Measurements from ENCODE around the gene ZNF428. TPM values are rescaled to one million over a fixed set of nuclear protein-coding genes. Genes with fewer than 3 reads are reported as not detected.

The ZNF428 gene
- total and polyA plus RNA-seq, 3 experiments from 2014 or later, result 22.0 to 23.8 (median 23.6) TPM

GRCh38 chr19:43633520-43633919 is 14.1 kb upstream of the ZNF428 start:
- H3K4me1 Mint-ChIP-seq, result no peaks in the 10 kb centered on the region
- Histone ChIP-seq H3K36me3 (ENCODE audit: insufficient read depth, low read length) (no peaks in the 10 kb centered on the region), H3K27me3 (ENCODE audit: insufficient read depth, low read length, poor library complexity, severe bottlenecking) (peaks cover 7% of the 10 kb centered on the region), H3K9me3 (ENCODE audit: low read length) (no peaks in the 10 kb centered on the region), H3K27ac (ENCODE audit: low read depth, low read length) (no peak overlapping the region), H3K4me3 (ENCODE audit: low read length) (no peak overlapping the region), H3K4me1 (ENCODE audit: insufficient read depth, low read length) (no peaks in the 10 kb centered on the region)
- H3K4me3 Mint-ChIP-seq, result no peak overlapping the region
- POLR2A ChIA-PET, result interaction anchor here (0.6 kb wide), 2 partner anchors 21 to 72 kb away, joined by 4 to 6 read pairs; no protein-coding TSS in a partner anchor
- no peak for DNase-seq
- no peak overlapping the region for H3K27ac Mint-ChIP-seq
- H3K27me3 Mint-ChIP-seq, result peaks cover 14 to 44% of the 10 kb centered on the region in 2 donors
- CTCF ChIA-PET, result interaction anchor here (1.2 kb wide), 1 partner anchor 79 kb away, joined by 3 read pairs; no protein-coding TSS in a partner anchor
- H3K9me3 Mint-ChIP-seq, result no peaks in the 10 kb centered on the region
- H3K36me3 Mint-ChIP-seq, result no peaks in the 10 kb centered on the region

GRCh38 chr19:43631491-43631890 is 12.1 kb upstream of the ZNF428 start:
- H3K9me3 Mint-ChIP-seq, result no peaks in the 10 kb centered on the region
- H3K4me1 Mint-ChIP-seq, result peaks cover 0 to 4% (median 0%) of the 10 kb centered on the region in 3 donors
- no peaks in the 10 kb centered on the region for H3K36me3 Mint-ChIP-seq
- H3K27me3 Mint-ChIP-seq, result peaks cover 13 to 41% of the 10 kb centered on the region in 2 donors
- Histone ChIP-seq H3K27me3 (ENCODE audit: insufficient read depth, low read length, poor library complexity, severe bottlenecking) (no peaks in the 10 kb centered on the region), H3K9me3 (ENCODE audit: low read length) (no peaks in the 10 kb centered on the region), H3K27ac (ENCODE audit: low read depth, low read length) (no peak overlapping the region), H3K36me3 (ENCODE audit: insufficient read depth, low read length) (no peaks in the 10 kb centered on the region), H3K4me1 (ENCODE audit: insufficient read depth, low read length) (no peaks in the 10 kb centered on the region), H3K4me3 (ENCODE audit: low read length) (no peak overlapping the region)
- no peak overlapping the region for H3K27ac Mint-ChIP-seq
- no peak overlapping the region for H3K4me3 Mint-ChIP-seq
- ChIA-PET POLR2A (no interaction called here), CTCF (no interaction called here)
- DNase-seq, result no peak

- Histone ChIP-seq H3K9me3 (ENCODE audit: low read length) (no peaks in the 10 kb centered on the region), H3K4me1 (ENCODE audit: insufficient read depth, low read length) (peaks cover 9% of the 10 kb centered on the region), H3K27ac (ENCODE audit: low read depth, low read length) (no peak overlapping the region), H3K27me3 (ENCODE audit: insufficient read depth, low read length, poor library complexity, severe bottlenecking) (no peaks in the 10 kb centered on the region), H3K4me3 (ENCODE audit: low read length) (no peak overlapping the region), H3K36me3 (ENCODE audit: insufficient read depth, low read length) (no peaks in the 10 kb centered on the region)
- ChIA-PET POLR2A (interaction anchor here (1.0 kb wide), 1 partner anchor 30 kb away, joined by 3 read pairs; no protein-coding TSS in a partner anchor), CTCF (no interaction called here)
- Mint-ChIP-seq H3K36me3 (no peaks in the 10 kb centered on the region), H3K4me3 (no peak overlapping the region), H3K27ac (no peak overlapping the region), H3K27me3 (peaks cover 12 to 27% of the 10 kb centered on the region in 2 donors), H3K9me3 (no peaks in the 10 kb centered on the region), H3K4me1 (peaks cover 10 to 18% (median 13%) of the 10 kb centered on the region in 3 donors)
- DNase-seq, result no peak
These were observed 9.4 kb upstream of the ZNF428 start for GRCh38 chr19:43628646-43629326.

- POLR2A ChIA-PET, result no interaction called here
- H3K9me3 Mint-ChIP-seq, result no peaks in the 10 kb centered on the region
- CTCF ChIA-PET, result interaction anchor here (1.4 kb wide), 1 partner anchor 32 kb away, joined by 3 read pairs; no protein-coding TSS in a partner anchor
- Histone ChIP-seq H3K9me3 (ENCODE audit: low read length) (no peaks in the 10 kb centered on the region), H3K4me3 (ENCODE audit: low read length) (no peak overlapping the region), H3K27me3 (ENCODE audit: insufficient read depth, low read length, poor library complexity, severe bottlenecking) (no peaks in the 10 kb centered on the region), H3K4me1 (ENCODE audit: insufficient read depth, low read length) (peaks cover 9% of the 10 kb centered on the region), H3K27ac (ENCODE audit: low read depth, low read length) (no peak overlapping the region), H3K36me3 (ENCODE audit: insufficient read depth, low read length) (no peaks in the 10 kb centered on the region)
- H3K27me3 Mint-ChIP-seq, result peaks cover 9 to 15% of the 10 kb centered on the region in 2 donors
- H3K27ac Mint-ChIP-seq, result no peak overlapping the region
- H3K36me3 Mint-ChIP-seq, result no peaks in the 10 kb centered on the region
- H3K4me1 Mint-ChIP-seq, result peaks cover 10 to 18% (median 14%) of the 10 kb centered on the region in 3 donors
- no peak for DNase-seq
- H3K4me3 Mint-ChIP-seq, result no peak overlapping the region
These were observed 7.4 kb upstream of the ZNF428 start for GRCh38 chr19:43626838-43627237.

GRCh38 chr19:43625918-43626579 is 6.6 kb upstream of the ZNF428 start:
- no peaks in the 10 kb centered on the region for H3K9me3 ChIP-seq (ENCODE audit: low read length)
- peaks cover 9 to 14% of the 10 kb centered on the region in 2 donors for H3K27me3 Mint-ChIP-seq
- H3K9me3 Mint-ChIP-seq, result no peaks in the 10 kb centered on the region
- no peak overlapping the region for H3K4me3 ChIP-seq (ENCODE audit: low read length)
- no peak overlapping the region for H3K27ac Mint-ChIP-seq
- peaks cover 9% of the 10 kb centered on the region for H3K4me1 ChIP-seq (ENCODE audit: insufficient read depth, low read length)
- H3K27ac ChIP-seq (ENCODE audit: low read depth, low read length), result no peak overlapping the region
- no peak overlapping the region for H3K4me3 Mint-ChIP-seq
- H3K36me3 Mint-ChIP-seq, result no peaks in the 10 kb centered on the region
- ChIA-PET POLR2A (no interaction called here), CTCF (interaction anchor here (1.4 kb wide), 1 partner anchor 31 kb away, joined by 3 read pairs; no protein-coding TSS in a partner anchor)
- no peaks in the 10 kb centered on the region for H3K27me3 ChIP-seq (ENCODE audit: insufficient read depth, low read length, poor library complexity, severe bottlenecking)
- peaks cover 13 to 21% (median 14%) of the 10 kb centered on the region in 3 donors for H3K4me1 Mint-ChIP-seq
- DNase-seq, result no peak
- H3K36me3 ChIP-seq (ENCODE audit: insufficient read depth, low read length), result no peaks in the 10 kb centered on the region

DNA sequence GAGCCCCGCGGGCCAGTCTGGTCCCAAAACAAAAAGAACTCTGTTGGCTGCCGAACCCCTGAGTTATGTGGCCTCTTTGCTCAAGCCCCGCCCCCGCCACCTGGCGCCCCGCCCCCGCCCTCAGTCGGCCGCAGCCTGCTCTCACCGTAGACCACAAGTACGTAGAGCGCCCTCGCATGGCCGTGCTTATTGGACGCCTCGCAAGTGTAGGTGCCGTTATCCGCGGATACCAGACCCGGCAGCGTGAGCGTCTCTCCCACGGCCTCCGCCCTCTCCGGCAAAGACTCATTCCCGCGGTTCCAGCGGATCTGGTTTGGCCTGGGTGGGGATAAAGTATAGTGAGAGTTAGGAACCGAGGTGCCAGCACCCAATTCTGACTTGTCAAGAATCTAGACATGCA is 5.5 kb upstream of the ZNF428 start:
- H3K4me3 ChIP-seq (ENCODE audit: low read length), result no peak overlapping the region
- no peaks in the 10 kb centered on the region for H3K36me3 ChIP-seq (ENCODE audit: insufficient read depth, low read length)
- Mint-ChIP-seq H3K27me3 (peaks cover 9 to 14% of the 10 kb centered on the region in 2 donors), H3K4me1 (peaks cover 21 to 31% (median 24%) of the 10 kb centered on the region in 3 donors), H3K9me3 (no peaks in the 10 kb centered on the region), H3K27ac (peak overlapping the region in 4 of 8 donors; percentile 17 to 85 (median 40)), H3K36me3 (peaks cover 0 to 1% (median 0%) of the 10 kb centered on the region in 3 donors), H3K4me3 (peak overlapping the region in 2 of 7 donors; percentile 35 to 82)
- H3K9me3 ChIP-seq (ENCODE audit: low read length), result no peaks in the 10 kb centered on the region
- ChIA-PET POLR2A (no interaction called here), CTCF (interaction anchor here (0.6 kb wide), 1 partner anchor 30 kb away, joined by 3 read pairs; no protein-coding TSS in a partner anchor)
- no peaks in the 10 kb centered on the region for H3K27me3 ChIP-seq (ENCODE audit: insufficient read depth, low read length, poor library complexity, severe bottlenecking)
- H3K4me1 ChIP-seq (ENCODE audit: insufficient read depth, low read length), result peaks cover 20% of the 10 kb centered on the region
- DNase-seq, result peak; percentile 75 to 87 (median 77)
- no peak overlapping the region for H3K27ac ChIP-seq (ENCODE audit: low read depth, low read length)

DNA sequence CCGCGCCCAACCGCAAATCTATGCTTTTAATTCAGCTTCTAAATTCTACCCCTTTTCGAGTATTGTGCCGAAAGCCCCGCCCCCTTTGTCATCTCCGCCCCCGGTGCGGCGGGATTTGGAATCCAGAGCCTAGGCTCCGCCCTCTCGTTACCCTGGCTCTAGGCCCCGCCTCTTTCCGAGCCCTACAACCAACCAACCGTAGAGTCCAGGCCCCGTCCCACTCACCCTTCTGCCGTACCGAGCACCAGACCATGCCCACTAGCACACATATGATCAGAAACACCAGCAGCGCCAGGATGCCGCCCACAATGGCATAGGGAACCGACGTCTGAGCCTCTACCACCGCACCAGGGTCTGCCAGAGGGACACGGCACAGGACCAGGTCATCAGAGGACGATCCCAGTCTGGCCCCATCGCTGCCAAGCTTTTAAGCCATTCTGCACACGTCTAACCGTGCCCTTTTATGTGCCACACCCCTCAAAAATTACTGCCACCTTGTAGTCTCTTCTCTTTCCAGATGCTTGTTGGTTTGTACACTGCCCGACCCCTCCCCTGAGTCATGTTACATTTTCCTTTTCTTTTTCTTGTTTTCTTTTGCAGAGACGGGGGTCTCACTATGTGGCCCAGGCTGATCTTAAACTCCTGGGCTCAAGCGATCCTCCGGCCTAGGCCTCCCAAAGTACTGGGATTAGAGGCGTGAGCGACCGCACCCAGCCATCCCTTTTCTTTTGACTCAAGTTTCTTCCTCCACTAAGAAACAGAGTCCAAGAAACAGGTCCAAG is 4.7 kb upstream of the ZNF428 start:
- no peaks in the 10 kb centered on the region for H3K9me3 ChIP-seq (ENCODE audit: low read length)
- no peak overlapping the region for H3K4me3 ChIP-seq (ENCODE audit: low read length)
- H3K27me3 ChIP-seq (ENCODE audit: insufficient read depth, low read length, poor library complexity, severe bottlenecking), result no peaks in the 10 kb centered on the region
- peaks cover 20% of the 10 kb centered on the region for H3K4me1 ChIP-seq (ENCODE audit: insufficient read depth, low read length)
- ChIA-PET CTCF (no interaction called here), POLR2A (no interaction called here)
- H3K36me3 ChIP-seq (ENCODE audit: insufficient read depth, low read length), result no peaks in the 10 kb centered on the region
- Mint-ChIP-seq H3K36me3 (peaks cover 0 to 8% (median 0%) of the 10 kb centered on the region in 3 donors), H3K4me3 (peak overlapping the region in 3 of 7 donors; percentile 20 to 63 (median 24)), H3K4me1 (peaks cover 26 to 38% (median 27%) of the 10 kb centered on the region in 3 donors), H3K27ac (peak overlapping the region in 5 of 8 donors; percentile 29 to 87 (median 62)), H3K9me3 (no peaks in the 10 kb centered on the region), H3K27me3 (peaks cover 9 to 14% of the 10 kb centered on the region in 2 donors)
- no peak for DNase-seq
- no peak overlapping the region for H3K27ac ChIP-seq (ENCODE audit: low read depth, low read length)
